Tibial nerve (tissue), 4 donors: ENCODE data around the gene PUSL1. TPM values are rescaled to one million over a fixed set of nuclear protein-coding genes. Genes with fewer than 3 reads are reported as not detected.

Experiments
- DNase-seq, 2 donors: peaks; one replicate each; pipeline ENCODE4 v3.0.0-alpha.2; 2019; ENCODE audit warnings: low spot score in 2 of 2
- H3K27ac ChIP-seq, 4 donors: fragments of 200-600 bp; sonication (generic) in 3 of 4; one replicate each; pipeline ENCODE4 v1.5.1; 2017 to 2019; ENCODE audit warnings: mild to moderate bottlenecking in 1 of 4
- H3K27me3 ChIP-seq, 2 donors: fragments of 200-600 bp; sonication (generic) in 1 of 2; one replicate each; pipeline versions ENCODE4 v1.5.1 to v1.6.0; 2017 to 2019
- H3K36me3 ChIP-seq, 3 donors: fragments of 200-600 bp; sonication (generic); one replicate each; pipeline ENCODE4 v1.5.1; 2018 to 2019
- H3K4me1 ChIP-seq, 4 donors: fragments of 200-600 bp; sonication (generic) in 3 of 4; one replicate each; pipeline ENCODE4 v1.5.1; 2017 to 2019
- H3K4me3 ChIP-seq, 4 donors: fragments of 200-600 bp; sonication (generic) in 3 of 4; one replicate each; pipeline ENCODE4 v1.5.1; 2017 to 2019; ENCODE audit warnings: mild to moderate bottlenecking in 1 of 4, moderate library complexity in 1 of 4
- H3K9me3 ChIP-seq, 4 donors: fragments of 200-600 bp; sonication (generic) in 3 of 4; one replicate each; pipeline ENCODE4 v1.5.1; 2017 to 2019
- CTCF ChIP-seq, 5 experiments: fragments of 200-600 bp in 3 of 5; fragments of 450-650 bp in 2 of 5; sonication (generic) in 3 of 5; IDR thresholded peaks; one replicate each; pipeline ENCODE4 v1.5.1; 2016 to 2019; ENCODE audit warnings: antibody characterized with exemption in 5 of 5, mild to moderate bottlenecking in 3 of 5, moderate library complexity in 2 of 5
- EP300 ChIP-seq, 2 donors: sonication (generic); formaldehyde crosslinking; IDR thresholded peaks; one replicate each; pipeline ENCODE4 v1.6.1; 2017; ENCODE audit warnings: antibody characterized with exemption in 2 of 2, mild to moderate bottlenecking in 1 of 2
- POLR2A ChIP-seq, 2 donors: fragments of 450-650 bp; IDR thresholded peaks; one replicate each; pipeline ENCODE4 v1.6.1; 2017; ENCODE audit warnings: antibody characterized with exemption in 2 of 2, mild to moderate bottlenecking in 2 of 2, moderate library complexity in 2 of 2
- WGBS, 2 donors: methylation state at CpG; one replicate each; pipeline ENCODE4 v1.1.5; 2018; 5-methylcytosine and 5-hydroxymethylcytosine counted together
- total RNA-seq, 4 donors: library from RNA; depleted of rRNA; stranded (reverse); fragments of >200 nt; gene quantifications; one replicate each; pipeline ENCODE4 v1.1.0, GENCODE V29; 2016

Gene PUSL1
- total RNA-seq, 4 donors from 2014 or later: 17.5 to 22.2 (median 19.7) TPM

- WGBS, 2 donors: 61 to 82% methylated on average over 9 to 22 of the region's 31 CpGs
- no peak overlapping the region for H3K27ac ChIP-seq
These were observed 5.4 kb upstream of the PUSL1 start for GRCh38 chr1:1302951-1303509.

DNA sequence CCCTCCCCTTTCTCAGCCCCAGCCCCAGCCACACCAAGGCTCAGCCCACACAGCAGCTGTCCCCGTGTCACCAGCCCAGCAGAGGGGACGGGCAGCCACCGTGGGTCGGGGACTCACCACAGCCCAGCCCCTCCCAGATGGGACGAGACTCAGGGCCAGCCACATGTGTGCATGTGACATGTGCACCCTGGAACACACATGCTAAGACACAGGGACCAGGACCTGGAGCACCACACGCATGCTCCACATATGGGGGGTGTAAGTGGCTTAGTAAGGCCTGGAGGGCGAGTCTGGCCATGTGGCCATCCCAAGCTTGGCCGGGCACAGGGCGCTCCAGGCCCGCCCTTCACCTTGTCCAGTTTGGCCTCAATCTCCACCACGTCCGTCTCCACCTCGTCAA, 4.7 kb upstream of the PUSL1 start:
- H3K27me3 ChIP-seq: no peaks in the 10 kb centered on the region
- peaks cover 0 to 16% (median 0%) of the 10 kb centered on the region in 3 donors for H3K36me3 ChIP-seq
- no peak for DNase-seq
- peaks cover 8 to 48% (median 35%) of the 10 kb centered on the region in 4 donors for H3K4me1 ChIP-seq
- WGBS, 2 donors: 64% methylated on average over 13 of the region's 13 CpGs; no CpG with 5 or more reads in 1 of the 2 donors
- H3K9me3 ChIP-seq: no peaks in the 10 kb centered on the region
- no peak overlapping the region for H3K4me3 ChIP-seq
- peak overlapping the region in 3 of 4 donors; percentile 75 to 84 (median 81) for H3K27ac ChIP-seq
- TF ChIP-seq EP300 (IDR thresholded peaks at IDR 0.05) (no peak), POLR2A (IDR thresholded peaks at IDR 0.05) (no peak), CTCF (IDR thresholded peaks at IDR 0.05) (no peak)

More at GRCh38 chr1:1302951-1303509, 5.4 kb upstream of the PUSL1 start:
- Histone ChIP-seq H3K4me1 (peaks cover 8 to 49% (median 34%) of the 10 kb centered on the region in 4 donors), H3K36me3 (peaks cover 0 to 22% (median 0%) of the 10 kb centered on the region in 3 donors), H3K27me3 (no peaks in the 10 kb centered on the region), H3K9me3 (no peaks in the 10 kb centered on the region), H3K4me3 (no peak overlapping the region)
- no peak for DNase-seq
- TF ChIP-seq POLR2A (IDR thresholded peaks at IDR 0.05) (no peak), CTCF (IDR thresholded peaks at IDR 0.05) (no peak), EP300 (IDR thresholded peaks at IDR 0.05) (no peak)

DNA sequence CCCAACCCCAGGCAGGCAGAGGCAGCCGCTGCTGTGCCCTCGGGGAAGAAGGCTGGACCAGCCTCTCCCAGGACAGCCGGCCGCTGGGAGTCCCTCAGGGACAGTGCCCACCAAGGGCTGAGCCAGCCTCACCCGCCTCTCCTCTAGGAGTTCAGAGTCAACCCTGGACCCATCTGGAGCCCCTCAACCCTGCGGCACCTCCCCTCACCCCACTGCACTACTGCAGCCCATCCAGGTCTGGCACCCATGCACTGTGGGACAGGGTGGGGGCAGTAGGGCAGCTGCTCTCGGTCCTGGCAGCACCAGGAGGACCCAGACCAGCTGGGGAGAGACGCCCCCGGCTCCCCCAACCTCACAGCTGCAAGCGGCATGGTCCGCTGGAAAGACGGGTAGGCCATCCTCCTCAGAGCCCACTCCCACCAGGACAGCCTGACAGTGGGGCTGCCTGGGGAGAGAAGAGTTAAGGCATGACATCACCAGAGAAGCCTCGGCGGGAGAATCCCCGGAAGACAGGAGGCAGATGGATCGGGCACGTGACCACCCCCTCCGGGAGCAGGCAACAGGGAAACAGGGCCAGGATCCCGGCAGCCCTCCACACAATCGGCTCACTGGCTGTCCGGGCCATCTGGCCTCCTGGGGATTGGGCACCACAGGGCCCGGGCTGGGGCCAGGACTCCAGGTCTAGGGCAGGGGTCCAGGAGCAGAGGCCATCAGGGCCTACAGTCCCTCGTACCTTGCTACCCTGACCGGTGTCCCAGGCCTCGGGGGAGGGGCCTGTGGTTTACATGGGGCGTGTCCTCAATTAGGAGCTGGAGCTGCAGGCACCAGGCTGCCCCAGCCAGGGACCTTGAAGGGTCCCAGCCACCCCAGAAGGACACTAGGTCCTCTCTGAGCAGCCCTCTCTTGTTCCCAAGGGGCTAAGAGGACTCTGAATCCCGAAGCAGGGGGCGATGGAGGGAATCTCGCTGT, 3.8 kb upstream of the PUSL1 start:
- peaks cover 0 to 9% (median 0%) of the 10 kb centered on the region in 3 donors for H3K36me3 ChIP-seq
- TF ChIP-seq EP300 (IDR thresholded peaks at IDR 0.05) (peak in 1 of 2 donors; percentile 48), POLR2A (IDR thresholded peaks at IDR 0.05) (no peak)
- peak; percentile 62 to 68 for DNase-seq
- H3K4me1 ChIP-seq: peaks cover 8 to 54% (median 43%) of the 10 kb centered on the region in 4 donors
- H3K27ac ChIP-seq: peak overlapping the region; percentile 64 to 84 (median 78)
- peak overlapping the region; percentile 20 to 94 (median 56) for H3K4me3 ChIP-seq
- H3K9me3 ChIP-seq: no peaks in the 10 kb centered on the region
- no peaks in the 10 kb centered on the region for H3K27me3 ChIP-seq
- WGBS, 2 donors: 16 to 20% methylated on average over 15 to 27 of the region's 29 CpGs

- 10 to 15% methylated on average over 10 to 19 of the region's 25 CpGs for WGBS, 2 donors
- TF ChIP-seq CTCF (IDR thresholded peaks at IDR 0.05): no peak
- TF ChIP-seq EP300 (IDR thresholded peaks at IDR 0.05): no peak
- TF ChIP-seq POLR2A (IDR thresholded peaks at IDR 0.05): no peak
- no peaks in the 10 kb centered on the region for H3K27me3 ChIP-seq
- no peaks in the 10 kb centered on the region for H3K9me3 ChIP-seq
- H3K4me1 ChIP-seq: peaks cover 8 to 60% (median 47%) of the 10 kb centered on the region in 4 donors
- DNase-seq: peak; percentile 57 to 64
- H3K27ac ChIP-seq: peak overlapping the region; percentile 64 to 84 (median 78)
- peak overlapping the region; percentile 20 to 94 (median 56) for H3K4me3 ChIP-seq
- H3K36me3 ChIP-seq: peaks cover 0 to 10% (median 0%) of the 10 kb centered on the region in 3 donors
These were observed 2.9 kb upstream of the PUSL1 start for GRCh38 chr1:1305300-1306069.

DNA sequence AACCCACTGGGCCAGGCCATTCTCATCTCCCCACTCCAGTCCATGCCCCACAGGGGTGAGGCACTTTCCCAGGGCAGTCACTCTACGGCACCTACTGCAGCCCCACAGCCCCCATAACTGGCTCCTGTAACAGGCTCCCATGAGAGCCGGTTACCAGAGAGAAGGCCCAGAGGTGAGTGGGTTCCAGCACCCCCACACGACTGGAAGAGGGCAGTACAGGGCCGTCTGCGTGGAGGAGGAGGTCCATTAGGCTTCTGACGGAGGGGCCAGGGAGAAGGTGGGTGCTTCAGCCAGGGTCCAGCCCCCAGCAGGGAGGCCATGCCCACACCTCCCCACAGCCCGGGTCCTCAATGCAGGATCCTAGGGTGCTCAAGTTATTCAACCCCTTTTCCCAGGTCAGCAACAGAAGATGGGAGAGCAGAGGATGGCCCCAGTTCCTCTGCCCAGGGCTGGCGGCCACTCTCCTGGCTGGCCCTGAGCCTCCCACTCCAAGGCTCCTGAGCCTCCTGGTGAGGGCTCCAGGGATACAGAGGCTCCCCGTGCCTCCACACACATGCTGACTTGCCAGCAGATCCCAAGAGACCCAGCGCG, 2.2 kb upstream of the PUSL1 start:
- peaks cover 0 to 17% (median 0%) of the 10 kb centered on the region in 3 donors for H3K36me3 ChIP-seq
- TF ChIP-seq EP300 (IDR thresholded peaks at IDR 0.05): no peak
- no peak for TF ChIP-seq POLR2A (IDR thresholded peaks at IDR 0.05)
- no peak for TF ChIP-seq CTCF (IDR thresholded peaks at IDR 0.05)
- H3K4me3 ChIP-seq: peak overlapping the region; percentile 22 to 94 (median 86)
- H3K4me1 ChIP-seq: peaks cover 8 to 60% (median 47%) of the 10 kb centered on the region in 4 donors
- no peak for DNase-seq
- no peaks in the 10 kb centered on the region for H3K27me3 ChIP-seq
- H3K9me3 ChIP-seq: no peaks in the 10 kb centered on the region
- peak overlapping the region in 3 of 4 donors; percentile 75 to 84 (median 81) for H3K27ac ChIP-seq
- 15 to 16% methylated on average over 10 of the region's 11 CpGs for WGBS, 2 donors
